Esophagus muscularis mucosa (tissue), 4 donors: ENCODE data around the gene TPGS1. TPM values are rescaled to one million over a fixed set of nuclear protein-coding genes. Genes with fewer than 3 reads are reported as not detected.

Experiments
- DNase-seq: peaks from one replicate; pipeline ENCODE4 v3.0.0-alpha.2; 2017; ENCODE audit errors: extremely low spot score
- H3K27ac ChIP-seq, 4 donors: fragments of 200-600 bp; sonication (generic); replicated peaks in 1 of 4; 1 replicate in 3 of 4; 2 replicates in 1 of 4; pipeline ENCODE4 v1.5.1; 2016 to 2019; ENCODE audit warnings: mild to moderate bottlenecking in 1 of 4
- H3K27me3 ChIP-seq, 4 donors: fragments of 200-600 bp; sonication (generic); one replicate each; pipeline versions ENCODE4 v1.5.1 to v1.6.0; 2016 to 2019
- H3K36me3 ChIP-seq, 4 donors: fragments of 200-600 bp; sonication (generic); one replicate each; pipeline ENCODE4 v1.5.1; 2016 to 2019
- H3K4me1 ChIP-seq, 4 donors: fragments of 200-600 bp; sonication (generic); one replicate each; pipeline ENCODE4 v1.5.1; 2016 to 2019
- H3K4me3 ChIP-seq, 4 donors: fragments of 200-600 bp; sonication (generic); 1 replicate in 2 of 4; 2 replicates in 2 of 4; pipeline ENCODE4 v1.5.1; 2016 to 2019; ENCODE audit warnings: mild to moderate bottlenecking in 4 of 4, moderate library complexity in 1 of 4
- H3K9me3 ChIP-seq, 4 donors: fragments of 200-600 bp; sonication (generic); 1 replicate in 3 of 4; 2 replicates in 1 of 4; pipeline ENCODE4 v1.5.1; 2016 to 2019
- CTCF ChIP-seq, 3 experiments: fragments of 200-600 bp in 2 of 3; fragments of 450-650 bp in 1 of 3; sonication (generic) in 2 of 3; IDR thresholded peaks; one replicate each; pipeline ENCODE4 v1.5.1; 2017 to 2019; ENCODE audit warnings: antibody characterized with exemption in 3 of 3, mild to moderate bottlenecking in 2 of 3, moderate library complexity in 1 of 3
- EP300 ChIP-seq: sonication (generic); formaldehyde crosslinking; IDR thresholded peaks from one replicate; pipeline ENCODE4 v1.6.1; 2017; ENCODE audit warnings: antibody characterized with exemption
- POLR2A ChIP-seq: fragments of 450-650 bp; IDR thresholded peaks from one replicate; pipeline ENCODE4 v1.6.1; 2017; ENCODE audit warnings: antibody characterized with exemption, moderate library complexity, mild to moderate bottlenecking, low read depth
- POLR2AphosphoS5 ChIP-seq, 2 donors: sonication (generic); formaldehyde crosslinking; IDR thresholded peaks; one replicate each; pipeline ENCODE4 v1.6.1; 2017; ENCODE audit warnings: antibody characterized with exemption in 2 of 2
- WGBS: methylation state at CpG from one replicate; pipeline ENCODE4 v1.1.5; 2018; 5-methylcytosine and 5-hydroxymethylcytosine counted together
- intact Hi-C: fragments of 100-400 bp; cut with DNase I; formaldehyde crosslinking; loops from one replicate; pipeline ENCODE4 v1.15.1; 2023
- total RNA-seq, 4 donors: library from RNA; depleted of rRNA; stranded (reverse); fragments of >200 nt; gene quantifications; one replicate each; pipeline versions ENCODE4 v1.1.0 to v1.2.1, GENCODE V29; 2016

Gene TPGS1
- total RNA-seq, 4 donors from 2014 or later: 61.7 to 86.6 (median 64.4) TPM

GRCh38 chr19:555474-555808, 48.1 kb downstream of the TPGS1 start:
- intact Hi-C loops: no loop called here
- TF ChIP-seq CTCF (IDR thresholded peaks at IDR 0.05) (no peak), EP300 (no peak), POLR2AphosphoS5 (IDR thresholded peaks at IDR 0.05) (no peak), POLR2A (no peak)
- WGBS: 94% methylated on average over 14 of the region's 14 CpGs

DNA sequence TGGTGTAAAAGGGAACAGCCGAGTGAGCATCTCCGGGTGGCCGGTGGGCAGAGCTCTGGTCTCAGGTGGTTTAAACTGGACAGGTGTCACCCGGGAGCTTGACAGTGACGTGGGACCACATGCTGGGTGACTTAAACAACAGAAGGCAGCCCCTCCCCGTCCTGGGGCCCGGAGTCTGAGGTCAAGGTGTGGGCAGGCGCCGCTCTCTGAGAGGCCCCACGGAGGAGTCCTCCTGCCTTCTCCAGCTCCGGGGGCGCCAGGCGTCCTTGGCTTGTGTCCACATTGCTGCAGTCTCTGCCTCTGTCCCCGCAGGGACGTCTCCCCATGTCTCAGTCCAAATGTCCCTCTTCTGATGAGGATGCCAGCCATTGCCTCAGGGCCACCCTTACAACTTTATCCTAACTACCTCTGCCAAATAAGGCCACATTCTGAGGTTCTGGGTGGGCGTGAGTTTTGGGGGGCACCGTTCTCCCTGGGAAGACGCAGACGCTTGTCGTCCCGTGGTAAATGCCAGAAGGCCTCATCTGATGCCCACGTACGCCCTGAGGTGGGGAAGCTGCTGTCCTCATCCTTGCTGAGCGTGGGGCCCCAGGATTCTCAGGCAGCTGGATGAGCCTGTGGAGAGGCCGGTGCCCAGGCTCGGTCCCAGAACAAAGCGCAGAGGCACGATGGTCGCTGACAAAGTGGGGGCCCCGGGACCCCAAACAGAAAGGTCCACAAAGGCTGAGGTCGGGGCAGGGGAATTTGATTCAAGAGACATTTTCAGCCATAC, 49.5 kb downstream of the TPGS1 start:
- H3K9me3 ChIP-seq: no peaks in the 10 kb centered on the region
- intact Hi-C loops: no loop called here
- TF ChIP-seq POLR2AphosphoS5 (IDR thresholded peaks at IDR 0.05) (no peak), CTCF (IDR thresholded peaks at IDR 0.05) (no peak), EP300 (no peak)
- WGBS: 87% methylated on average over 31 of the region's 31 CpGs
- no peaks in the 10 kb centered on the region for H3K36me3 ChIP-seq
- H3K27ac ChIP-seq: no peak overlapping the region
- H3K27me3 ChIP-seq: peaks cover 0 to 5% (median 0%) of the 10 kb centered on the region in 4 donors
- peaks cover 9 to 22% (median 11%) of the 10 kb centered on the region in 4 donors for H3K4me1 ChIP-seq
- no peak for DNase-seq
- H3K4me3 ChIP-seq: no peak overlapping the region

More at GRCh38 chr19:555474-555808, 48.1 kb downstream of the TPGS1 start:
- no peak overlapping the region for H3K27ac ChIP-seq
- DNase-seq: no peak
- H3K36me3 ChIP-seq: no peaks in the 10 kb centered on the region
- H3K27me3 ChIP-seq: peaks cover 0 to 14% (median 0%) of the 10 kb centered on the region in 4 donors
- H3K4me1 ChIP-seq: peaks cover 14 to 22% (median 16%) of the 10 kb centered on the region in 4 donors
- no peak overlapping the region for H3K4me3 ChIP-seq
- H3K9me3 ChIP-seq: no peaks in the 10 kb centered on the region

DNA sequence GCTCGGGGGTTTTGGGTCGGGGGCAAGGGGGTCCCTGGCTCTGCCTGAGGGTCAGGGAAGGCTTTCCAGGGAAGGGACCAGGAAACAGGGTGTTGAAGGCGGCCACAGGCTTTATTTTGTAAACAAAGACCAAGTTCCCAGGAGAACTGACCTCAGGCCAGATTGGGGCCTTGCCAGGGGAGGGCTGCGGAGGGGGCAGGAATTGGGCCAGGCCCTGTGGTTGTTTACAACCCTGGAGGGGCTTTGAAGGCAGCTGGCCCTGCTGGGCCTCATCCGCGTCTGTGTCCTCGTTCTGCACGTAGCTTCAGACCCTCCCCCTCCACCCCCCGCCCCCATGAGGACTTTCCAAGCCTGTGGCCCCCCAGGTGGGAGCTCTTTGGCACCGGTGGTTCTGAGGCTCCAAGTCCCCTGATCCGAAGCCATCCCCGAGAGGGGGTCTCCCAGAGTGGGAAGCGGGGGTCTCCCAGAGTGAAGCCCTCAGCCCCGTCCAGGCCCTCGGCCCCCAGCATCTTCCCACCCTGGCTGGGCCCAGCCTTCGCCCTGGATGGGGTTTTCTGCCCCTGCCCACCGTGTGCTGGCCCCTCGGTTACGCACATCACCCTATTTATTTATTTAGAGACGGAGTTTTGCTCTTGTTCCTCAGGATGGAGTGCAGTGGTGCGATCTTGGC, 51.6 kb downstream of the TPGS1 start:
- no peak overlapping the region for H3K4me3 ChIP-seq
- no peaks in the 10 kb centered on the region for H3K9me3 ChIP-seq
- no peak for TF ChIP-seq POLR2A
- no peak for TF ChIP-seq EP300
- TF ChIP-seq POLR2AphosphoS5 (IDR thresholded peaks at IDR 0.05): no peak
- no peak for TF ChIP-seq CTCF (IDR thresholded peaks at IDR 0.05)
- no peaks in the 10 kb centered on the region for H3K36me3 ChIP-seq
- WGBS: 66% methylated on average over 10 of the region's 21 CpGs
- no peak for DNase-seq
- H3K27me3 ChIP-seq: peaks cover 0 to 3% (median 0%) of the 10 kb centered on the region in 4 donors
- H3K27ac ChIP-seq: no peak overlapping the region
- intact Hi-C loops: no loop called here
- peaks cover 9 to 22% (median 11%) of the 10 kb centered on the region in 4 donors for H3K4me1 ChIP-seq

DNA sequence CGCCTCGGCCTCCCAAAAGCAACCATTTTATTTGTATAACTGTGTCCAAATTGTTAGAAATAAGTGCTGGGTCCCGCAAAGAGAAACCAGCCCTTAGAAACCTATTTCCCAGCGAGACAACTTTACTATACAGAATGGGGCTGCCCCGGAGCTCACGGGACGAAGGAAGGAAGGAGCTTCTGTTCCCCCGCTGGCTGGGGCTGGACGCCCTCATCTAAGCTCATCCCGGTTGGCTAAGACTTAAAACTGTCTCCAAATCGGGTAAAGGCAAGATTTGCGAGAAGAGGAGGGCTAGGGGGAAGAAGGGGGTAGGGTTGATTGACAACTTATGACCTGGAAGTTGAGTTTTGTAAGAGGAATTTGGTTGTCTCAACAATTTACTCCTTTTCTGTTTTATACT, 52.8 kb downstream of the TPGS1 start:
- WGBS: 82% methylated on average over 12 of the region's 12 CpGs

DNA sequence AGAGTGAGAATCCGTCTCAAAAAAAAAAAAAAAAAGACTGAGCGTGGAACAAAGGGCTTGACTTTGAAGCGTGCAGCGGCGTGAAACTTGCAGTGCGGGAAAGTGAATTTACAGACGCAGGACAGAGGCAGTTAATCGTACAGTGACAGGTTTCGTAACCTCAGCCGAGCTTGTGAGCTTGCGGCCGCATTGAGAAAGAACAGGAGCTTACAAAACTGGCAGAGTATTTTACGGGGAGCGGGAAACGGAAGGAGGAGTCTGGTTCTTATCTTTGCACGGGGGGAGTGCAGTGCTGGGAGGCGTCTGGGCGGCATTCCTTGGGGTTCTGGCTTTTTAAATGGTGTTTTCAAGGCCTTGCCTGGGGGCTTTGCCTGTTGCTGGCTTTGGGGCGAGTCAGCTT, 59.1 kb downstream of the TPGS1 start:
- H3K4me1 ChIP-seq: peaks cover 6 to 8% (median 7%) of the 10 kb centered on the region in 4 donors
- H3K27me3 ChIP-seq: no peaks in the 10 kb centered on the region
- H3K27ac ChIP-seq: peak overlapping the region in 3 of 4 donors; percentile 44 to 59 (median 45)
- H3K36me3 ChIP-seq: no peaks in the 10 kb centered on the region
- DNase-seq: no peak
- WGBS: 36% methylated on average over 19 of the region's 19 CpGs
- H3K9me3 ChIP-seq: no peaks in the 10 kb centered on the region
- TF ChIP-seq EP300 (no peak), POLR2AphosphoS5 (IDR thresholded peaks at IDR 0.05) (peak; percentile 67 to 68)
- H3K4me3 ChIP-seq: no peak overlapping the region
- intact Hi-C loops: no loop called here

More for the DNA sequence above, 52.8 kb downstream of the TPGS1 start:
- intact Hi-C loops: no loop called here
- Histone ChIP-seq H3K9me3 (no peaks in the 10 kb centered on the region), H3K4me3 (no peak overlapping the region), H3K27ac (no peak overlapping the region), H3K36me3 (no peaks in the 10 kb centered on the region), H3K4me1 (peaks cover 9 to 22% (median 11%) of the 10 kb centered on the region in 4 donors), H3K27me3 (peaks cover 0 to 3% (median 0%) of the 10 kb centered on the region in 4 donors)
- TF ChIP-seq POLR2AphosphoS5 (IDR thresholded peaks at IDR 0.05): no peak
- no peak for TF ChIP-seq EP300
- DNase-seq: no peak
